BJ (cell line): ENCODE results near the gene YKT6. TPM values are rescaled to one million over a fixed set of nuclear protein-coding genes. Genes with fewer than 3 reads are reported as not detected.

Experiments used
- CTCF ChIA-PET: fragments of 350-600 bp; formaldehyde crosslinking; extraction: SDS; loops from one replicate; lab custom pipeline; 2021; ENCODE audit warnings: antibody characterized with exemption, inconsistent platforms; lab: Yijun Ruan, JAX
- POLR2A ChIA-PET: fragments of 300-600 bp; sonication (Branson Sonifier 250); formaldehyde crosslinking; extraction: SDS; loops from one replicate; lab custom pipeline; 2021; ENCODE audit warnings: antibody characterized with exemption; lab: Charles Lee
- DNase-seq: peaks from one replicate; pipeline ENCODE4 v3.0.0-alpha.2; 2011; ENCODE audit warnings: low read depth
- H3K27me3 ChIP-seq: 2 replicates; pipeline ENCODE4 v1.6.0; 2011; ENCODE audit warnings: low read length; ENCODE audit not compliant: control insufficient read depth, insufficient read depth
- H3K36me3 ChIP-seq: 2 replicates; pipeline ENCODE4 v1.5.1; 2011; ENCODE audit warnings: low read length; ENCODE audit not compliant: control insufficient read depth, insufficient read depth
- H3K4me3 ChIP-seq: 2 replicates; pipeline ENCODE4 v1.5.1; 2011; ENCODE audit warnings: low read depth, mild to moderate bottlenecking, control low read depth, low read length
- CTCF ChIP-seq: IDR thresholded peaks from 2 replicates; pipeline ENCODE4 v1.5.1; 2011; ENCODE audit warnings: low read depth, mild to moderate bottlenecking, control low read depth, inconsistent platforms, low read length, moderate library complexity; ENCODE audit not compliant: insufficient read depth
- polyA minus RNA-seq: library from RNA; depleted of rRNA, polyadenylated mRNA; stranded (reverse); fragments of >200 nt; gene quantifications from 2 replicates; pipeline ENCODE4 v1.2.3, GENCODE V29; 2011; rRNA and poly(A)+ RNA removed
- polyA plus RNA-seq: library from polyadenylated mRNA; depleted of rRNA; stranded (reverse); fragments of >200 nt; gene quantifications from 2 replicates; pipeline ENCODE4 v1.2.3, GENCODE V29; 2011; rRNA removed

YKT6 gene
- polyA plus RNA-seq: 132 and 160 TPM in 2 replicates
- 76.4 and 125 TPM in 2 replicates for polyA minus RNA-seq

GRCh38 chr7:44200699-44201461 lies at the start of gene YKT6:
Gene YKT6, plus strand, starts transcription at chr7:44200978. Its CDS starts 158 bp downstream, at chr7:44201136.
- peak; percentile 65 for DNase-seq
- peak; percentile 46 for TF ChIP-seq CTCF
- Histone ChIP-seq H3K36me3 (peaks cover 3% of the 10 kb centered on the region; the same call in 1 of the 2 replicates), H3K4me3 (peak within 1 kb of the TSS; percentile 100), H3K27me3 (no peaks in the 10 kb centered on the region; the same call in 1 of the 2 replicates)
- CTCF ChIA-PET: interaction anchor here (0.5 to 2.5 kb wide), 14 partner anchors 9 to 291 kb away, joined by 3 to 13 read pairs (median 4); no protein-coding TSS in a partner anchor
- POLR2A ChIA-PET: no interaction called here

DNA sequence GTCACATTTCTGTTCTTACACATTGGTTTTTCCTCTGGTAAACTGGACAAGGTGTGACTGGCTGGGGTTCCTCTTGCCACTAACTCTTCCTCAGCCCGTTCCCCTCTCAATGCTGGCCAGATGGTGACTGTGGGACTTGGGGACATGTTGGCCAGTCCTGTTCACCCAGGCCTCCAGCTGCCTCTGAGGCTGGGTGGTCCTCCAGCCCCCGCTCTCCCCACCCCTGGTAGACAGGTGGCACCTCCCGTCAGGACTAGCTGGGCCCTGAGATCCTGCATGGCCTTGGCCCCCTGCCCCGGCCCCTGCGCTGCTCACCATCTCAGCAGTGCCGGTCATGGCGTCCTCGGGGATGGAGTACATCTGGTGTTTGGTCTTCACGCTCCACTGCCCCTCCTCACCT lies 48.8 kb upstream of the YKT6 start:
- Histone ChIP-seq H3K36me3 (no peaks in the 10 kb centered on the region), H3K4me3 (no peak overlapping the region), H3K27me3 (no peaks in the 10 kb centered on the region)
- TF ChIP-seq CTCF: no peak
- CTCF ChIA-PET: no interaction called here
- POLR2A ChIA-PET: no interaction called here
- DNase-seq: no peak

DNA sequence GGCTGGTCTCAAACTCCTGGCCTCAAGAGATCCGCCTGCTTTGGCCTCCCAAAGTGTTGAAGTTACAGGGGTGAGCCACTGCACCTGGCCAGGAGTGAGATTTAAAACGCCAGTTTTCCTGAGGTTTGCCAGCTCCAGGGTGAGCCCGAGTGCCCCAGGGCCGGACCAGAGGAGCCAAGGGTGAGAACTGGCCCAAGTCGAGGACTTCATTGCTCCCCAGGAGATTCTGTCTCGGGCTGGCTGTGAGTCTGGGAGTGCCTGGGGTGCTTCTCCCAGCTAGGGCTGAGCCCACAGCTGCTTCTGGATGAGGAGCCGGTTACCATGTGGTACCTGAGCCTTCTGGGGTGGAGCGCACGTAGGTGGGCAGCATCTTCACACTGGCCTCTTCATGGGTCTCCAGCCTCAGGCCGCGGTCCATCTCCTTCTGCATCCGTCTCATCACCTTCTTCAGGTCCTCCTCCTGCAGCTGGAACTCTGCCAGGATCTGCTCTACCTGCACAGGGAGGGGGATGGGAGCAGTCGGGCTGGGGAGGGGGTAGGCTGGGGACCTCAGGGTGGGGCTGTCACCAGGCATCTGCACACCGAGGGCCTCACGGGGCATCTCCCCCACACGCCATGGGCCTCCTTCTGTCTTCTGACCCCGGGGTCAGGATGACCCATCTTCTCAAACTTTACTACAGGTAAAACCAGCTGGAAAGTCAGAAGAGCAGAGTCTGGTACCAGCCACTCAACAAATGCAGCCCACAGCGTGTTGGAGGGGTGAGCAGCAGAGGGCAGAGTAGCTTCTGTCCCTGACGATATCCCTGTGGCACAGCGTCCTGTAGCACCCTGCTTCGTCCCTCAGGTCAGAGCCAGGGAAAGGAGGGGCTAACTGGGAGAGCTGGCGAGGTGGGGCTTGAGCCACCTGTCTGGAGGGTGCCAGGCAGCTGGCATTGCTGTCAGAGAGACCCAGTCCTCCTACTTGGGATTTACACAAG lies 47.5 kb upstream of the YKT6 start:
- Histone ChIP-seq H3K4me3 (no peak overlapping the region), H3K36me3 (no peaks in the 10 kb centered on the region), H3K27me3 (no peaks in the 10 kb centered on the region)
- POLR2A ChIA-PET: no interaction called here
- TF ChIP-seq CTCF: no peak
- CTCF ChIA-PET: no interaction called here
- DNase-seq: no peak

DNA sequence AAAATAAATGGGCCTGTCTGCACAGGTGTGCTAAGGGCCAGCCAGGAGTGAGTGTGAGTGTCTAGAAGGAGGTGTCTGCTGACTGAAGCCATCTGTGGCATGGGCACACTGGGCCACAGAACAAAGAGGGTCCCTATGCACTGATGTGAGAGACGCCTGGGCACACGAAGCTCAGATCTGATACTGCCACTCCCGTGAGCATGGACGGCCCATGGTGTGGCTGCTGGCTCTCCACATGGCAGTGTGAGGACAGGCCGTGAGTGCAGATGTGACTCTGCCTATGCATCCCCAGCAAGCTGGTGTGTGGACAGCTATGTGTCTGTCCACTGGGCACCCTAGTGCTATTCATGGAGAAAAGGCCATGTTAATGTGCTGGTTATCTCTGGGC lies 46.8 kb upstream of the YKT6 start:
- ChIA-PET CTCF (no interaction called here), POLR2A (no interaction called here)
- no peaks in the 10 kb centered on the region for H3K36me3 ChIP-seq
- H3K27me3 ChIP-seq: no peaks in the 10 kb centered on the region
- no peak for TF ChIP-seq CTCF
- no peak overlapping the region for H3K4me3 ChIP-seq
- no peak for DNase-seq

DNA sequence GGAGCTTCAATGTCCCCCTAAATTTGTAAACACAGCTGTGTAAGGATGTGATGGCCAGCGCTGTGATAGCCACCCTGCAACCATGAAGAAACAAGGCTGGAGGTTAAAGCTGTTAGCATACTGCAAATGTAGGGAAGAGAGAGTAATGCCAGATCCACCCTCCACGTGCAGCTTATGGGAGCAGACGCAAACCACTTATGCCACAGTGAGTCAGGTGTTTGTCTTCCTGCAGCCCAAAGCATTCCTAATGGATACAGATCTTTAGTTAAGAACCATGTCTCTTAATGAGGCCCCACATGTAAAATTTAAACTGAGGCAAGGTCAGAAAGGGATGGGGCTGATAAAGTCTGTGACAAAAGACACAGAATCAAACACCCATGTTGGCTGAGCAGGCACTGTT lies 46.1 kb upstream of the YKT6 start:
- CTCF ChIA-PET: interaction anchor here (1.0 kb wide), 1 partner anchor 41 kb away, joined by 3 read pairs; no protein-coding TSS in a partner anchor
- TF ChIP-seq CTCF: no peak
- POLR2A ChIA-PET: no interaction called here
- no peak overlapping the region for H3K4me3 ChIP-seq
- no peak for DNase-seq
- H3K27me3 ChIP-seq: no peaks in the 10 kb centered on the region
- H3K36me3 ChIP-seq: no peaks in the 10 kb centered on the region
